ENCODE results near the gene NRCAM.

GRCh38 chr7:108460964-108461363, 4.7 kb upstream of the NRCAM start:
- TF ChIP-seq, protein P1, sequence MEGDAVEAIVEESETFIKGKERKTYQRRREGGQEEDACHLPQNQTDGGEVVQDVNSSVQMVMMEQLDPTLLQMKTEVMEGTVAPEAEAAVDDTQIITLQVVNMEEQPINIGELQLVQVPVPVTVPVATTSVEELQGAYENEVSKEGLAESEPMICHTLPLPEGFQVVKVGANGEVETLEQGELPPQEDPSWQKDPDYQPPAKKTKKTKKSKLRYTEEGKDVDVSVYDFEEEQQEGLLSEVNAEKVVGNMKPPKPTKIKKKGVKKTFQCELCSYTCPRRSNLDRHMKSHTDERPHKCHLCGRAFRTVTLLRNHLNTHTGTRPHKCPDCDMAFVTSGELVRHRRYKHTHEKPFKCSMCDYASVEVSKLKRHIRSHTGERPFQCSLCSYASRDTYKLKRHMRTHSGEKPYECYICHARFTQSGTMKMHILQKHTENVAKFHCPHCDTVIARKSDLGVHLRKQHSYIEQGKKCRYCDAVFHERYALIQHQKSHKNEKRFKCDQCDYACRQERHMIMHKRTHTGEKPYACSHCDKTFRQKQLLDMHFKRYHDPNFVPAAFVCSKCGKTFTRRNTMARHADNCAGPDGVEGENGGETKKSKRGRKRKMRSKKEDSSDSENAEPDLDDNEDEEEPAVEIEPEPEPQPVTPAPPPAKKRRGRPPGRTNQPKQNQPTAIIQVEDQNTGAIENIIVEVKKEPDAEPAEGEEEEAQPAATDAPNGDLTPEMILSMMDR (IDR thresholded peaks at IDR 0.05; ENCODE audit: low read length), result no peak
- no peak for TF ChIP-seq EZH2phosphoT487 (IDR thresholded peaks at IDR 0.05; ENCODE audit: low read length)

Measured in MM.1S (cell line).